ENCODE measurements around the gene UBE2N.

DNA sequence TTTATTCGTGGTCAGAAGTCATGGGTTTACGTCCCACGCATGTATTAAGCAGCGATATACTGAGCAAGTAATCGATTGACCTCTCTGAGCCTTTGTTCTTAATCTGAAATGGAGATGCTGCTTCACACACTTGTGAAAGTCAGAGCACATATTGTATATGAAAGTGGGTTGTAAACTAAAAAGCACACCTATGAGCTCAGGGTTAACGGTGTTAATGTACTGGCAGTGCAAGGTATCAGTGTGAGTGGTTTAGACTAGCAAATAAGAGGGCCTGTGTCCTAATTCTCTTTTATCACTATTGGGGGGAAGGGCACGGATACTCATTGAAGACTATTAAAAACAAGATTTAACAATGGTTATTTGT is 26.2 kb upstream of the UBE2N start:
- TF ChIP-seq, protein P1, sequence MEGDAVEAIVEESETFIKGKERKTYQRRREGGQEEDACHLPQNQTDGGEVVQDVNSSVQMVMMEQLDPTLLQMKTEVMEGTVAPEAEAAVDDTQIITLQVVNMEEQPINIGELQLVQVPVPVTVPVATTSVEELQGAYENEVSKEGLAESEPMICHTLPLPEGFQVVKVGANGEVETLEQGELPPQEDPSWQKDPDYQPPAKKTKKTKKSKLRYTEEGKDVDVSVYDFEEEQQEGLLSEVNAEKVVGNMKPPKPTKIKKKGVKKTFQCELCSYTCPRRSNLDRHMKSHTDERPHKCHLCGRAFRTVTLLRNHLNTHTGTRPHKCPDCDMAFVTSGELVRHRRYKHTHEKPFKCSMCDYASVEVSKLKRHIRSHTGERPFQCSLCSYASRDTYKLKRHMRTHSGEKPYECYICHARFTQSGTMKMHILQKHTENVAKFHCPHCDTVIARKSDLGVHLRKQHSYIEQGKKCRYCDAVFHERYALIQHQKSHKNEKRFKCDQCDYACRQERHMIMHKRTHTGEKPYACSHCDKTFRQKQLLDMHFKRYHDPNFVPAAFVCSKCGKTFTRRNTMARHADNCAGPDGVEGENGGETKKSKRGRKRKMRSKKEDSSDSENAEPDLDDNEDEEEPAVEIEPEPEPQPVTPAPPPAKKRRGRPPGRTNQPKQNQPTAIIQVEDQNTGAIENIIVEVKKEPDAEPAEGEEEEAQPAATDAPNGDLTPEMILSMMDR (conservative IDR thresholded peaks at IDR 0.05), result no peak; the same call in 1 of the 2 replicates
- no peak for TF ChIP-seq ZFX (IDR thresholded peaks at IDR 0.05)

All from C4-2B (cell line).